Glomerular endothelial cell (primary cell): ENCODE measurements around the gene PREP. TPM values are rescaled to one million over a fixed set of nuclear protein-coding genes. Genes with fewer than 3 reads are reported as not detected.

Experiments used
- total RNA-seq: library from RNA; depleted of rRNA; stranded (reverse); fragments of >200 nt; gene quantifications from 2 replicates; pipeline ENCODE4 v1.2.3, GENCODE V29; 2015

Gene PREP
- total RNA-seq, 1 donor from 2014 or later: 27.8 TPM

Other genes with a start within 250 kb of the PREP start
- gene POPDC3, start 223.1 kb downstream of the PREP start, total RNA-seq: 5.0 and 9.7 TPM in 2 replicates